AG09309 (cell line): Measurements from ENCODE around the gene SDK1.

Experiments used
- DNase-seq: peaks from one replicate; pipeline ENCODE4 v3.0.0-alpha.2; 2010; ENCODE audit warnings: low read depth
- H3K4me3 ChIP-seq: 2 replicates; pipeline ENCODE4 v1.5.1; 2011; ENCODE audit warnings: mild to moderate bottlenecking, low read depth, low read length, moderate library complexity; ENCODE audit not compliant: control insufficient read depth
- CTCF ChIP-seq: IDR thresholded peaks from 2 replicates; pipeline ENCODE4 v1.5.1; 2011; ENCODE audit warnings: mild to moderate bottlenecking, low read depth, low read length, inconsistent platforms; ENCODE audit not compliant: insufficient read depth, control insufficient read depth; ENCODE audit errors: missing control alignments

SDK1 gene

GRCh38 chr7:3683546-3684539 lies 382.8 kb downstream of the SDK1 start:
- no peak overlapping the region for H3K4me3 ChIP-seq
- DNase-seq, result no peak
- no peak for TF ChIP-seq CTCF

- no peak overlapping the region for H3K4me3 ChIP-seq
- no peak for TF ChIP-seq CTCF
- DNase-seq, result no peak
Observed at GRCh38 chr7:3688071-3688470, 387.0 kb downstream of the SDK1 start.

GRCh38 chr7:3688842-3689241 lies 387.8 kb downstream of the SDK1 start:
- no peak for DNase-seq
- TF ChIP-seq CTCF, result no peak
- no peak overlapping the region for H3K4me3 ChIP-seq

GRCh38 chr7:3691478-3692158 lies 390.6 kb downstream of the SDK1 start:
- no peak for DNase-seq
- TF ChIP-seq CTCF, result no peak

GRCh38 chr7:3695602-3696001 lies 394.6 kb downstream of the SDK1 start:
- no peak overlapping the region for H3K4me3 ChIP-seq
- no peak for TF ChIP-seq CTCF
- DNase-seq, result no peak

More at GRCh38 chr7:3691478-3692158, 390.6 kb downstream of the SDK1 start:
- H3K4me3 ChIP-seq, result no peak overlapping the region

GRCh38 chr7:3696113-3696512 lies 395.1 kb downstream of the SDK1 start:
- no peak for DNase-seq
- no peak for TF ChIP-seq CTCF
- no peak overlapping the region for H3K4me3 ChIP-seq
